Effector memory CD8-positive, alpha-beta T cell (primary cell): ENCODE data around the gene C4orf36.
"Not testable (repeated sequence)": the region's sequence is repeated elsewhere in the genome, so short reads cannot be mapped to it uniquely, and the experiment has no call there.

Source experiments
- ATAC-seq: fragments of 150-1000 bp; cut with Tn5 transposase; replicated peaks from 2 replicates; pipeline ENCODE4 v1.10.0; 2021; ENCODE audit warnings: mild to moderate bottlenecking, moderate library complexity
- DNase-seq, 3 experiments: peaks; one replicate each; pipeline ENCODE4 v3.0.0; 2021
- H3K27ac Mint-ChIP-seq, 2 donors: one replicate each; pipeline ENCODE4 v1.8.0; 2022; ENCODE audit warnings: mild to moderate bottlenecking in 2 of 2, mixed read lengths in 2 of 2, moderate library complexity in 2 of 2
- H3K27me3 Mint-ChIP-seq, 2 donors: one replicate each; pipeline ENCODE4 v1.8.0; 2022; ENCODE audit warnings: mixed read lengths in 2 of 2
- H3K36me3 Mint-ChIP-seq: one replicate; pipeline ENCODE4 v1.8.0; 2022; ENCODE audit warnings: mild to moderate bottlenecking, moderate library complexity, mixed read lengths; ENCODE audit not compliant: insufficient read depth
- H3K4me1 Mint-ChIP-seq, 2 donors: one replicate each; pipeline ENCODE4 v1.8.0; 2022; ENCODE audit warnings: low read depth in 2 of 2, mixed read lengths in 2 of 2
- H3K4me3 Mint-ChIP-seq, 2 donors: one replicate each; pipeline ENCODE4 v1.8.0; 2022; ENCODE audit warnings: mild to moderate bottlenecking in 2 of 2, mixed read lengths in 2 of 2, moderate library complexity in 2 of 2
- H3K9me3 Mint-ChIP-seq, 2 donors: one replicate each; pipeline ENCODE4 v1.8.0; 2022; ENCODE audit warnings: mixed read lengths in 2 of 2

C4orf36 gene

GRCh38 chr4:86898562-86898961 is 6.3 kb upstream of the C4orf36 start:
- H3K4me1 Mint-ChIP-seq, result no peaks in the 10 kb centered on the region
- ATAC-seq, result no peak
- no peak overlapping the region for H3K27ac Mint-ChIP-seq
- H3K36me3 Mint-ChIP-seq, result peaks cover 3% of the 10 kb centered on the region
- no peak for DNase-seq
- H3K4me3 Mint-ChIP-seq, result no peak overlapping the region
- H3K27me3 Mint-ChIP-seq, result peaks cover 0 to 7% of the 10 kb centered on the region in 2 donors
- H3K9me3 Mint-ChIP-seq, result no peaks in the 10 kb centered on the region

GRCh38 chr4:86896596-86896995 is 4.4 kb upstream of the C4orf36 start:
- Mint-ChIP-seq H3K4me1 (peaks cover 0 to 4% of the 10 kb centered on the region in 2 donors), H3K4me3 (no peak overlapping the region), H3K36me3 (peaks cover 3% of the 10 kb centered on the region), H3K27me3 (peaks cover 11 to 12% of the 10 kb centered on the region in 2 donors), H3K9me3 (no peaks in the 10 kb centered on the region), H3K27ac (no peak overlapping the region)
- DNase-seq (no peak), ATAC-seq (no peak)

DNA sequence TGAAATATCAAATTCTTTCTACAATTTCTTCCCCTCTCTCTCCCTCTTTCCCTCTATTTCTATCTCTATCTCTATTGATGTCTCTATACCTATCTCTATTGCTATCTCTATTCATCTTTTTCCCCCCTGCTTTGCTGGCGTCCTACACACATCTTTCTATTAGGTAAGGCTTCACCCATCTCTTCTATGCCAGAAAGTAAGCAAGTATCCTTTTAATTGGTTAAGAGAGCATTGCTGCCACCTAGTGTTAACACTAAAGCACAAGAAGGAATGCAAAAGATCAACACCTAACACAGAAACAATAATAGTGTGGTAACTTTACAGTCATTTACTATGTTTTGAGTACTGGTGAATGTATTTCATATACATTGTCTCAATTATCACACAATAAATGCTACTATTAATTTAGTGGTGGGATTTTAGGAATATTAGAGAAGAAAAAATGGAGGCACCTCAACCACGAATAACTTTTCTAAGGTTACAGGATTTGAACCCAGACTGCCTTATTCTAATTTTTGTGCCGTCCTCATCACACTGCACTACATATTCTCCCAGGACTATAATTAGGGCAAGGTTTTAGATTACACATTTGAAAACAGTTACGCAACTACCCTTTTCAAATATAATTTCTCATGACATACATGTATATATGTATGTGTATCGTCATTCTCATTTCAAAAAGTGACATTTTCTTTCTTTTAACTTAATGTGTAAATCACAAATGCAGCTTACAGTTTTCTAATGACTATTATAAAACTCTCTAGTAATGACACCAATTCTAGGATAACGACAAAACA is 3.7 kb upstream of the C4orf36 start:
- H3K27me3 Mint-ChIP-seq, result peaks cover 18 to 19% of the 10 kb centered on the region in 2 donors
- no peaks in the 10 kb centered on the region for H3K9me3 Mint-ChIP-seq
- ATAC-seq (peak; percentile 56), DNase-seq (peak; percentile 18 to 38 (median 27))
- H3K36me3 Mint-ChIP-seq, result peaks cover 2% of the 10 kb centered on the region
- no peak overlapping the region for H3K4me3 Mint-ChIP-seq
- H3K27ac Mint-ChIP-seq, result no peak overlapping the region
- H3K4me1 Mint-ChIP-seq, result peaks cover 0 to 4% of the 10 kb centered on the region in 2 donors

DNA sequence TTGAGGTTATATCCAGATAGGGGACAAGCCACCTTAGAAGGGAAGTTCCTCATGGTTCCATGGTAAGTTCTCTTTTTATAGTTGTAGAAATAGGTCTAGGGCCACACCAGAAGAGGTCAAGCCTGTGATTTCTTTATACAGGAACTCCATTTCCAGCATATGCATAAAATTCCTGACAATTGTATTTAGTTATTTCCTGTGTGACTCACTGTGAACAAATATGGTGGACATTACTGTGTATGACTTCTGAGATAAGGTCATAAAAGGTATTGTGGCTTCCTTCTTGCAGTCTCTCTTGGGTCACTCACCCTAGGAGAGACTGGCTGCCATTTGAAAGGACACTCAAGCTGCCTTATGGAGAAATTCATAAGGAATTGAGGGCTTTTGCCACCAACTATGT is 2.2 kb upstream of the C4orf36 start:
- Mint-ChIP-seq H3K4me1 (peaks cover 0 to 4% of the 10 kb centered on the region in 2 donors), H3K27ac (no peak overlapping the region), H3K9me3 (no peaks in the 10 kb centered on the region), H3K27me3 (peaks cover 31 to 33% of the 10 kb centered on the region in 2 donors), H3K36me3 (no peaks in the 10 kb centered on the region), H3K4me3 (no peak overlapping the region)
- no peak for ATAC-seq
- no peak for DNase-seq

DNA sequence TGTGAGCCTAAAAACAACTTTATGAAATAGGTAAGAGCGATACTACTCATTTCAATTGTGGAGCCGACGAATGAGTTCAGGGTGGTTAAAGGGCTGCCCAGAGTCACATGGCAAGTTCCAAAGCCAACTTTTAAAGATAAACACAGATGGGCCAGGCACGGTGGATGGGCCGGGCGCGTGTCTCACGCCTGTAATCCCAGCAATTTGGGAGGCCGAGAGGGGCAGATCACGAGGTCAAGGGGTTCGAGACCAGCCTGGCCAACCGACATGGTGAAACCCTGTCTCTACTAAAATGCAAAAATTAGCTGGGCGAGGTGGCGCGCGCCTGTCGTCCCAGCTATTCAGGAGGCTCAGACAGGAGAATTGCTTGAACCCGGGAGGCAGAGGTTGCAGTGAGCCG is 914 bp upstream of the C4orf36 start:
- H3K4me3 Mint-ChIP-seq, result peak overlapping the region; percentile 67 to 71

DNA sequence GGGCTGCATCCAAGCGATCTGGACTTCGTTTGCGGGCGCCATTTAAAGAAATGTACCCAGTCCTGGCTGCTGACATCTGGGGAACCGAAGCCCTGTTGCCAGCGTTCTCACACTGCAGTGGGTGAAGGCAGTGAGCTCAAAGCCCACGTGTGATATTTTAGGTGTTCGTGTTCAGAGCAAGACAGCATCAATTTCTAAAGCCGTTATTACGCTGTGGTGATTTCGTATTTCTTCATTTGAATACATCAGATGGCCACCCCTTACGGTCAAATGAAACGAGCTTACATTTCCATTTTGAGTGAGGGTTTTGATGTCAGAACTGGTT is 376 bp upstream of the C4orf36 start:
- no peak overlapping the region for H3K27ac Mint-ChIP-seq
- H3K9me3 Mint-ChIP-seq, result no peaks in the 10 kb centered on the region
- ATAC-seq (peak; percentile 31), DNase-seq (no peak)
- H3K27me3 Mint-ChIP-seq, result peaks cover 33 to 37% of the 10 kb centered on the region in 2 donors
- peaks cover 0 to 4% of the 10 kb centered on the region in 2 donors for H3K4me1 Mint-ChIP-seq
- H3K36me3 Mint-ChIP-seq, result no peaks in the 10 kb centered on the region
- H3K4me3 Mint-ChIP-seq, result peak overlapping the region; percentile 67 to 71

More for the DNA sequence above, 914 bp upstream of the C4orf36 start:
- H3K27ac Mint-ChIP-seq, result no peak overlapping the region
- peaks cover 0 to 4% of the 10 kb centered on the region in 2 donors for H3K4me1 Mint-ChIP-seq
- no peak for DNase-seq
- H3K36me3 Mint-ChIP-seq, result no peaks in the 10 kb centered on the region
- H3K27me3 Mint-ChIP-seq, result peaks cover 33% of the 10 kb centered on the region in 2 donors
- no peaks in the 10 kb centered on the region for H3K9me3 Mint-ChIP-seq
- no peak for ATAC-seq

GRCh38 chr4:86890790-86891189 is 1.4 kb downstream of the C4orf36 start:
- DNase-seq (no peak), ATAC-seq (no peak)
- Mint-ChIP-seq H3K27me3 (peaks cover 33 to 38% of the 10 kb centered on the region in 2 donors), H3K9me3 (no peaks in the 10 kb centered on the region), H3K27ac (no peak overlapping the region), H3K4me1 (peaks cover 0 to 4% of the 10 kb centered on the region in 2 donors), H3K4me3 (peak overlapping the region; percentile 67 to 71), H3K36me3 (no peaks in the 10 kb centered on the region)

DNA sequence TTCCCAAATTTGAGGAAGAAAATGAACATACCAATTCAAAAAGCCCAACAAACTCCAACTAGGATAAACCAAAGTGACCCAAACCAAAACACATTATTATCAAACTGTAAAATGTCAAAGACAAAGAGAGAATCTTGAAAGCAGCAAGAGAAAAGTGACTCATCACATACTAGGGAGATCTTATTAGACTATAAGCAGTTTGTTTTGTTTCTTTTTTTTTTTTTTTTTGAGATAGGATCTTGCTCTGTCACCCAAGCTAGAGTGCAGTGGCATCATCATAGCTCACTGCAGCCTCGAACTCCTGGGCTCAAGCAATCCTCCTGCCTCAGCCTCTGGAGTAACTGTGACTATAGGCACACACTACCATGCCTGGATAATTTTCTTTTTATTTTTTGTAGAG is 12.6 kb downstream of the C4orf36 start:
- no peak overlapping the region for H3K27ac Mint-ChIP-seq
- no peaks in the 10 kb centered on the region for H3K4me1 Mint-ChIP-seq
- H3K9me3 Mint-ChIP-seq, result peaks cover 6 to 15% of the 10 kb centered on the region in 2 donors
- H3K27me3 Mint-ChIP-seq, result no peaks in the 10 kb centered on the region
- H3K36me3 Mint-ChIP-seq, result no peaks in the 10 kb centered on the region
- DNase-seq (no peak), ATAC-seq (no peak)
- no peak overlapping the region for H3K4me3 Mint-ChIP-seq

DNA sequence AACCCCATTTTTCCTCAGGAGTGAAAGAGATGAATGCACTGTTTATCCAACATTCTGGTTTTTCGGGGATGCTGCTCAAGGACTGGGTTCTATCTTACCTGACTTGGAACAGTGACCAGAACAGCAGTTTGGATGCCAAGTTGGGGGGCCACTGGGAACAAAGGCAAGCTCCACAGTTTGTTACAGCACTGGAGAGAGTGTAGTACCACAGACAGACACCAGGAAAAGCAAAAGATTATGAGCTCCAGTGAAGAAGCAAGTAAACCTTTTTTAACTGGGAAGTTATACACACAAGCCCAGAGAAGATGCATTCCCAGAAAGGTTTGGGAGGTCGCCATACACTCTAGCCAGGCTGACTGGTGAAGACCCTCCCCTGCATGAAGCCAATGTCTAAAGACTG is 13.6 kb downstream of the C4orf36 start:
- Mint-ChIP-seq H3K36me3 (no peaks in the 10 kb centered on the region), H3K27ac (no peak overlapping the region), H3K9me3 (peaks cover 5 to 15% of the 10 kb centered on the region in 2 donors), H3K4me3 (no peak overlapping the region), H3K27me3 (no peaks in the 10 kb centered on the region), H3K4me1 (no peaks in the 10 kb centered on the region)
- DNase-seq (no peak), ATAC-seq (no peak)

GRCh38 chr4:86876894-86877685 is 15.1 kb downstream of the C4orf36 start:
- peaks cover 0 to 3% of the 10 kb centered on the region in 2 donors for H3K27me3 Mint-ChIP-seq
- H3K27ac Mint-ChIP-seq, result no peak overlapping the region
- ATAC-seq (no peak), DNase-seq (no peak)
- H3K4me1 Mint-ChIP-seq, result no peaks in the 10 kb centered on the region
- H3K4me3 Mint-ChIP-seq, result no peak overlapping the region
- no peaks in the 10 kb centered on the region for H3K36me3 Mint-ChIP-seq
- peaks cover 5 to 15% of the 10 kb centered on the region in 2 donors for H3K9me3 Mint-ChIP-seq

DNA sequence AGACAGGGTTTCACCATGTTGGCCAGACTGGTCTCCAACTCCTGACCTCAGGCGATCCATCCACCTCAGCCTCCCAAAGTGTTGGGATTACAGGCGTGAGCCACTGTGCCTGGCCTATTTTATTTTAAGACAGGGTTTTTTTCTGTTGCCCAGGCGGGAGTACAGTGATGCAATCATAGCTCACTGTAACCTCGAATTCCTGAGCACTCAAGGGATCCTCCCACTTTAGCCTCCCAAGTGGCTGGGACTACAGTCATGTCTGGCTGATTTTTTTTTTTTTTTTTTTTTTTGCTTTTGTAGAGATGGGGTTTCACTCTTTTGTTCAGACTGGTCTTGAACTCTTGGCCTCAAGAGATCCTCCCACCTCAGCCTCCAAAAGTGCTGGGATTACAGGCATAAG is 16.8 kb downstream of the C4orf36 start:
- not testable (repeated sequence) for H3K36me3 Mint-ChIP-seq, H3K4me3 Mint-ChIP-seq, H3K4me1 Mint-ChIP-seq, ATAC-seq, DNase-seq, H3K27ac Mint-ChIP-seq, H3K27me3 Mint-ChIP-seq
- H3K9me3 Mint-ChIP-seq, result peaks cover 5 to 15% of the 10 kb centered on the region in 2 donors

DNA sequence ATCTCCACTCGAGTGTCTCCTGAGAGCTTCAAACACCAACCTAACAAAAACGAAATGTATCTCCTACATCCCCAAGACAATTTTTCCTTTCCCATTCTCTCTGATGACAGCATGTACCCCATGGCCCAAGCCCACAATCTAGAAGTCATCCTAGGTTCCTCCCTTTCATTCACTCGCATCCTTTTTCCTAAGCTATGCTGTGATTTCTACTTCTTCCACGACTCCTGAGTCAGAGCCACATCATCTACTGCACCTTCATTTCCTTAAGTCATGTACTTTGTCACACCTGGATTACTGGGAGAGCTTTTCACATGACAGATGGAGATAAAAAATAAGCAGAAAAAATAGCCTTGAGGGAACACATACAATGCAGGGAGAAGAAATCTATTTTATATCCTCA is 20.1 kb downstream of the C4orf36 start:
- H3K27ac Mint-ChIP-seq, result no peak overlapping the region
- peaks cover 0 to 7% of the 10 kb centered on the region in 2 donors for H3K27me3 Mint-ChIP-seq
- no peaks in the 10 kb centered on the region for H3K36me3 Mint-ChIP-seq
- H3K4me3 Mint-ChIP-seq, result no peak overlapping the region
- no peaks in the 10 kb centered on the region for H3K4me1 Mint-ChIP-seq
- ATAC-seq (no peak), DNase-seq (no peak)
- H3K9me3 Mint-ChIP-seq, result no peaks in the 10 kb centered on the region

DNA sequence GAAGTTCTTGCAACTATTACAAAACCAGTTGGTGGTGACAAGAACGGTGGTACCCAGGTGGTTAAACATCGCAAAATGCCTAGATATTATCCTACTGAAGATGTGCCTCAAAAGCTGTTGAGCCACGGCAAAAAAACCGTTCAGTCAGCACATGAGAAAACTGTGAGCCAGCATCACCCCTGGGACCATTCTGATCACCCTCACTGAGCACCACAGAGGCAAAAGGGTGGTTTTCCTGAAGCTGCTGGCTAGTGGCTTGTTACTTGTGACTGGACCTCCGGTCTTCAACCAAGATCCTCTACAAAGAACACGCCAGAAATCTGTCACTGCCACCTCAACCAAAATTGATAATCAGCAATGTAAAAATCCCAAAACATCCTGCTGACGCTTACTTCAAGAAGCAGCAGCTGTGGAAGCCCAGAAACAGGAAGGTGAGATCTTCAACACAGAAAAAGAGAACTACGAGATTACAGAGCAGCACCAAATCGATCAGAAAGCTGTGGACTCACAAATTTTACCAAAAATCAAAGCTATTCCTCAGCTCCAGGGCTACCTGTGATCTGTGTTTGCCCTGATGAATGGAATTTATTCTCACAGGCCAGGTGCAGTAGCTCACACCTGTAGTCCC is 21.7 kb downstream of the C4orf36 start:
- DNase-seq (no peak), ATAC-seq (no peak)
- Mint-ChIP-seq H3K36me3 (no peaks in the 10 kb centered on the region), H3K9me3 (no peaks in the 10 kb centered on the region), H3K27me3 (peaks cover 0 to 7% of the 10 kb centered on the region in 2 donors), H3K27ac (no peak overlapping the region), H3K4me3 (no peak overlapping the region), H3K4me1 (no peaks in the 10 kb centered on the region)
